NCI-H1436 treated with DMSO at 0.1 percent for 48 hours (cell line): Measurements from ENCODE around the gene WDR88.
A peak's percentile ranks its signal among the peaks of the same experiment; 100 is the strongest.
"Not testable (repeated sequence)": the region's sequence is repeated elsewhere in the genome, so short reads cannot be mapped to it uniquely, and the experiment has no call there.

Experiments used
- DNase-seq: peaks from one replicate; lab custom pipeline; 2025; lab: John Stamatoyannopoulos, UW

Gene WDR88

DNA sequence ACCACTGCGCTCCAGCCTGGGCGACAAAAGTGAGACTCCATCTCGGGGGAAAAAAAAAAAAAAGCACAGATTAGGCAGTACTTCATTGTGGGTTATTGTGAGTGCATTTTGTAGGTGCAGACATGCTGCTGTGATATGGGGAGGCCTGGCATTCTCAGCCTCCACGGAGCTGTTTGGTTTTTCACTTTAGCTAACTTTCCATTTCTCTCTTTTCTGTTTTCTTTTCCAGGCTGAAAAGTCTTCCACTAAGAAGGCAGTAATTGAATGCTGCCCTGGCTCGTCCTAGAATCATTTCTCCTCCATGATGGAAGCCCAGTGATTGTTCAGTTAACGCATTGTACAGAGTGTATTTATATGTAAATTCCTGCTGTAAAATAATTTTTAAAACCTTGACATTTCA is 2.0 kb upstream of the WDR88 start:
- DNase-seq = no peak

DNA sequence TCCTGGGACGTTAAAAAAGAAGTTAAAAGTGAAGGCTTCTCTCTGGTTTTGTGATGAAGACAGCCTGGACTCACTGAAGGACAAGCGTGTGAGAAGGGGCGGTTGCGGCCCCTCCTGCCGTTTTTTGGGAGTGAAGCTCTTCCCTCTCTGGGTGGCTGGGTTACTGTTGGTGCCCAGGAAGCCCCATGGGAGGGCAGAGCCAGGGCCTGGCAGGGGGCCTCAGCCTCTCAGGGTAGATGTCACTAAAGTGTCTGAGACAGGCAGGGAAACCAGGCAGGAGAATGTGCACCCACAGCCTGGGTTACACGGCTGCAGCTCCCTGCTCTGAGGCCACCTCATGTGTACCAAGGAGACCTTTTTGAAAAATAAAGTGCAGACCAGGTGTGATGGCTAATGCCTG is 1.5 kb upstream of the WDR88 start:
- no peak for DNase-seq

DNA sequence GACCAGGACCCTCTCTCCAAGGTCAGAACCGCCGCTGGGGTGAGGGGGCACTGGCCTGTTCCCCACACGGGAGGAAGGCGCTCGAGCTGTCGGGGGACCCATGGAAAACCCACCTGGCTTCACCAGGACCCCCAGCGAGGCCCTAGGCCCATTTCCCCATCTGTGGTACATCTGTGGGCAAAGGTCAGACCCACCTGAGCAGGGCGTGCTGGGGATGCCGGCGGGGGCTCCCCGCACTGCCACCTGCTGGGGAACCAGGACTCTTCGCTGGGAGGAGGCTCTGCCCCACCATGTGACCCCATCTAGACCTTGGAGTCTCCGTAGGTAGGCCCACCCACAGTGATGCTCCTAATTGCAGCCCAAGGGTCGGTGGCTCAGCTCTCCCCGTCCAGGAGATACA is 511 bp downstream of the WDR88 start:
- DNase-seq = no peak

DNA sequence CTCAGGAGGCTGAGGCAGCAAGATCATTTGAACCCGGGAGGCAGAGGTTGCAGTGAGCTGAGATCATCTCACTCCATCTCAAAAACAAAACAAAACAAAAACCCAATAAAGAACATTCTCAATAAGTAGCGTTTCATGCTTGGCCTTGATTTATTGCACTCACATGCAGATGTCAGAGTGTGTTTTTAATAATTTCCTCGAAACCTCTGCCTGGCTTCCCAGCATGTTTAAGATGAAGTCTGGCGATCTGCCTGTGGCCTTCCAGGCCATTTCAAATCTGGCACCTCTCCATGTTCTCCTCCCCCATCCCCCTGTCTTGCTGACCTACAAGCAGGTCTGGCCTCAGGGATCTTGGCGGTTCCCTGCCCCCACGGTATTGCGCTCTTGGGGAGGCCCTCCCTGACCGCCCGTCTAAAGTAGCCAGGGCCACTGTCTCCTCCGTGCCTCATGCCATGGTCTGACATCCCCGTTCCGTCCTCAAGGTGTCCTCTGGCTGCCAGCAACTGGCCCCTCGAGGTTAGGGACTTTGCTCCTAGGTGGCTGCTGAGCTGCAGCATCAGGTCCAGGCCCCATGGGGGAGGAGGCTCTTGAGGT is 1.6 kb downstream of the WDR88 start:
- no peak for DNase-seq

DNA sequence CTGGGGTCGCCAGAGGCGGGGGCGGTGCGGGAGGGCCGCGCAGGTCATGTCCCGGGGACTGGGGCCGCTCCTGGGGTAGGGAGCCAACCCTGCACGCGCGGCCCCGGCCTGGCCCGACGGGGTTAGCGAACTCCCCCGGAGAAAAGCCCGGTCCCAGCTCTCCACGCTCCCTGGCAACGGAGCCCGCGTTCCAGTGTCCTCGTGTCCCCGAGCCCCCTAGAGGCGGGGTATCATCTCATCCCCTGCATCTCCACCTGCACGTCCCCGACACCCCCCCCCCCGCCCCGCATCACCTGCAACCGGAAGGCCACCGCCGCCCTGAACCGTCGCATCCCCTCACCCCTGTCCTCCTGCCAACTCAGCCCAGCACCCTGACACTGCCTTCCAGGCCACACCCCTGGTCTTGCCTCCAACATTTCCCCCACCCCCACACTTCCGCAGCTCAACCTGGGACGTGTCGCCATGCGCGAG is 2.7 kb downstream of the WDR88 start:
- no peak for DNase-seq

DNA sequence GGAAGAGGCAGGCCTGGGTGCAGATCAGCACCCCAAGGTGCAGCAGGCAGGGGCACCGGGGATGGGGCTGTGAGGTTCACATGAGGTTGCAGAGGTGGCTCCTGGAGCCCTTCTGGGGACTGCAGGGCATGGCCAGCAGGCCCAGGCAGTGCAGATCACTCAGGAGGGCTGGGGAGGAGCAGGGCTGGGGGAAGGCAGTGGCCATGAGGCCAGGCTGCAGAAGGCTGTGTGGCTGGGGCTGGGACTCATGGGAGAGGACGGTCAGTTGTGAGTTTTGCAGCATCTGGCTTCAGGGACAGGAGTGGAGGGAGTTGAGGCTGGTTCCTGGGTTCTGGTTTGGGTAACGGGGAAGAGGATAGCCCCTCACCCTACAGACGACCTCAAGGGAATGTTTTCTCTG is 7.3 kb downstream of the WDR88 start:
- DNase-seq = no peak

DNA sequence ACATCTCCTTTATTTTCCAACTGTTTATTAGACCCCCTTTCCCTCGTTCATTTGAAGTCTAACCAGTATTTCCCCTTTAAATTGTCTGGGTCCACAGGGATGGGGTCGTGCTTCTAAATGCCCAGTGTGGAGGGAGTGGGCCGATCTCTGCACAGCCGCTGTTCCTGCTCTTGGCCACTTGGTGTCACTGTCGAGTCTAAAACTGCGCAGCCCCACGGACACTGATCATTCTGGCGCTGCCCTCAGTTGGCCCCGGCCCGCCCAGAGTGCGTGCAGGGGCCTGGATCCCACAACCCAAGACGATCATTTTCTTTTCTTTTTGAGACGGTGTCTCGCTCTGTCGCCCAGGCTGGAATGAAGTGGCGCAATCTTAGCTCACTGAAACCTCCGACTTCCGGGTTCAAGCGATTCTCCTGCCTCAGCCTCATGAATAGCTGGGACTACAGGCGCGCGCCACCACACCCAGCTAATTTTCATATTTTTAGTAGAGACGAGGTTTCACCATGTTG is 12.0 kb downstream of the WDR88 start:
- peak; percentile 2 for DNase-seq

DNA sequence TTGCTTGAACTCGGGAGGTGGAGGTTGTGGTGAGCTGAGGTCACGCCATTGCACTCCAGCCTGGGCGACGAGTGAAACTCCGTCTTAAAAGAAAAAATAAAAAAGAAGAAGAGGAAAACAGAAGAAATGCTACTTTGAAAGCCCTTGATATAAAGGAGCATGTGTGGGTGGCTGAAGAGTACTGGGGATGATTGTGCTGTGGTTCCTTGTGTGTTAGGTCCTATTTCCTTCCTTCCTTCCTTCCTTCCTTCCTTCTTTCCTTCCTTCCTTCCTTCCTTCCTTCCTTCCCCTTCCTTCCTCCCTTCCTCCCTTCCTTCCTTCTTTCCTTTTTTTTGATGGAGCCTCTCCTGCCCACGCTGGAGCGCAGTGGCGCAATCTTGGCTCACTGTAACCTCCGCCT is 14.3 kb downstream of the WDR88 start:
- DNase-seq = no peak

DNA sequence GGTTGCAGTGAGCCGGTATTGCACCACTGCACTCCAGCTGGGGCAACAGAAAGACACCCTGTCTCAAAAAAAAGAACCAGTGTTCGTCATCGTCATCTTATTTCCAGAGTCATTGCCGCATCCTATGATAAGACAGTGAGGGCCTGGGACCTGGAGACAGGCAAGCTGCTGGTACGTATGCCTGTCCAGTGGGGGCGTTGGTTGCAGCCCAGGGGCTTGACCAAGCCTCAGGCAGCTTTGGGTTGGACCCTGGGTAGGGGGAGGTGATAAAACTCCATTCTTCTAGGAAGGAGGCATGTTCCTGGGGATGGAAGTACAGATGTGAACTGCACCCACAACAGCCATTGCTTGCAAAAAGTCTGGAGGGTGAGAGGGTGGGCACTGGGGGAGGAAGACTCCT is 15.6 kb downstream of the WDR88 start:
- no peak for DNase-seq

DNA sequence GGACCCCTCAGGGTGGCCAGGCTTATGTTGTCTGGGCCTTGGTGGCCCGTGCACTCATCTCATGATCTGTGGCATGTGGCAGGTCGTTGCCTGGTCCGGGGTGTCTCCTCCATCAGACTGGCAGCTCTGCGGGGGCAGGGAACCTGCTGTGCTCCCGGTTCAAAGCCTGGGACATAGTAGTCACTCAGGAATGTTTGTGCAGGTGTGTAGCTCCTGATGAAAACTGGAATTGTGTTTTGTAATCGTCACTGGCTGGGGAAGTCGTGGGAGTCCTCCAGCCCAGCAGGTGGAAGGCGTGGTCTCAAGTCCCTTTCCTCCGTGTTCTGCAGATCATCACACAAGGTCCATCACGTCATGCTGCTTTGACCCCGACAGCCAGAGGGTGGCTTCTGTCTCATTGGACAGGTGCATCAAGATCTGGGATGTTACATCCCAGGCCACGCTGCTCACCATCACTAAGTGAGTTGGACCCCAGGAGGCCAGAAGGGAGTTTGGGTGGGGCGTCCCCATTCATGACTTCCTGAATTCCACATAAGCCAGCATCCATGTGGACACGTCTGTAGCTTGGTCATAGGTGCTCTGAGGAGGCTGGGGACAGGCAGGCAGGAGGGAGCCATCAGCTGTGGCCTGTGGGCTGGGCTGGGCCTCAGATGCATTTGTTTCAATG is 19.1 kb downstream of the WDR88 start:
- DNase-seq = no peak

DNA sequence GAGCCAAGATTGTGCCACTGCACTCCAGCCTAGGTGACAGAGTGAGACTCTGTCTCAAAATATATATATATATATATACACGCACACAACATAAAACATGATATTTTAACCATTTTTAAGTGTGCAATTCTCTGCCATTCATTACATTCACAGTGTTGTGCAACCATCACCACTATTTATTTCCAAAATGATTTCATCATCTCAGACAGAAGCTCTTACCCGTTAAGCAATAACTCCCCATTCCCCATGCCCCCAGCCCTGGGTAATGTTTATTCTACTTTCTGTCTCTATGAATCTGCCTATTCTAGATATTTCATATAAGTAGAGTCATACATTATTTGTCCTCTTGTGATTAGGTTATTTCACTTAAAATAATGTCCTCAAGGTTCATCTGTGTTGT is 20.3 kb downstream of the WDR88 start:
- no peak for DNase-seq

DNA sequence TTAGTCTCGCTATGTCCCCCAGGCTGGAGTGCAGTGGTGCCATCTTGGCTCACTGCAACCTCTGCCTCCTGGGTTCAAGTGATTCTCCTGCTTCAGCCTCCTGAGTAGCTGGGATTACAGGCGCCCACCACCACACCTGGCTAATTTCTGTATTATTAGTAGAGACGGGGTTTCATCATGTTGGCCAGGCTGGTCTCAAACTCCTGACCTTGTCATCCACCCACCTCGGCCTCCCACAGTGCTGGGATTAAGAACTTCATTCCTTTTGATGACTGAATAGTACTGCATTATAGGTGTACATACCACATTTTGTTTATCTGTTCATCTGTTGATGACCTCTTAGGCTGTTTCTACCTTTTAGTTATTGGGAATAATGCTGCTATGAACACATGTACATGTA is 20.7 kb downstream of the WDR88 start:
- DNase-seq = not testable (repeated sequence)

DNA sequence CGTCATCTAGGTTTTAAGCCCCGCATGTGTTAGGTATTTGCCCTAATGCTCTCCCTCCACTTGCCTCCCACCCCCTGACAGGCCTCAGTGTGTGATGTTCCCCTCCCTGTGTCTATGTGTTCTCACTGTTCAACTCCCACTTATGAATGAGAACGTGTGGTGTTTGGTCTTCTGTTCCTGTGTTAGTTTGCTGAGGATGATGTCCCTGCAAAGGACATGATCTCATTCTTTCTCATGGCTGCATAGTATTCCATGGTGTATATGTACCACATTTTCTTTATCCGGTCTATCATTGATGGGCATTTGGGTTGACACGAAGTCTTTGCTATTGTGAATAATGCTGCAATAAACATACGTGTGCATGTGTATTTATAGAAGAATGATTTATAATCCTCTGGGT is 22.4 kb downstream of the WDR88 start:
- DNase-seq = not testable (repeated sequence)

DNA sequence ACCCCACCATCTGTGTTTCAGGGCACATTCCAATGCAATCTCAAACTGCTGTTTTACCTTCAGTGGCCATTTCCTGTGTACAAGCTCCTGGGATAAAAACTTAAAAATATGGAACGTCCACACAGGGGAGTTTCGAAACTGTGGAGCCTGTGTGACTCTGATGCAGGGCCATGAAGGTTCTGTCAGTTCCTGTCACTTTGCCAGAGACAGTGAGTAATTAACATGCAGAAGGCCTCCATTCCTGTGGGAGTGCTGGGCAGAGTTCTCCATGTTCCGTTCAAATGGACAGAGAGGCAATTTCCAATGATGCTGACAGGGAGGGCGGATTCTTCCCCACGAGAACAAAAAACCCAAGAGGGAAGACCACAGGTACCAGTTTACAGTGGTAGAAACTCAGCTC is 24.4 kb downstream of the WDR88 start:
- DNase-seq = no peak

DNA sequence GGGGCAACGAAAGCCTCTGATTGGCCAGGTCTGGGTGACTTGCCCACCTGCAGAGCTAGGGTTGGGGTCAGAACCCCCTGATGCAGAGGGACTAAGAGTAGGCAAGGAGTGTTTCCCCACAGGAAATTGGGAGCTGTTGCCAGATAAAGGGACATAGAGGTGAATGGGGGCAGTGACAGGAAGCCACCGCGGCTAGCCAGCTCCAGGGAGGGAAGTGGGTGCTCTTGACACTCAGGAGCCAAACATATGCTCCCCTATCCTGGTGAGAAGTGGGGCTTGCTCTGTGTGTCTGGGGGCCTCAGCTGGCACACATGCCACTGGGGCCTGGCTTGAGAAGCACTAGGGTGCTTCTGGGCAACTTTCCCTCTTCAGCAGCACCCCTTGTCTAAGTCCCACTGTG is 26.0 kb downstream of the WDR88 start:
- DNase-seq = no peak

DNA sequence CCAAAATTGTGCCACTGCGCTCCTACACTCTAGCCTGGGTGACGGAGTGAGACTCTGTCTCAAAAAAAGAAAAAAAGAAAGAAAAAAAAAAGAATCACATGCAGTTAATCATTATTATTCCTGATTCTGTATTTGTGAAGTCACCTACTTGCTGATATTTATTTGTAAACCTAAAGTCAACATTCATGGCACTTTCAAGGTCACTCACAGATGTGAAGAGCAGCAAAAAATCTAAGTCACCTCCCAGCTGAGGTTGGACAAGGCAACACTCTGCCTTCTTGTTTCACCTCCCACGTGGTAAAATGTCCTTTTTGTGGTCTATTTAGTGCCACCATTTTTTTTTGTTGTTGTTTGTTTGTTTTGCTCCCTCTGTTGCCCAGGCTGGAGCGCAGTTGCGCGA is 26.5 kb downstream of the WDR88 start:
- DNase-seq = no peak

DNA sequence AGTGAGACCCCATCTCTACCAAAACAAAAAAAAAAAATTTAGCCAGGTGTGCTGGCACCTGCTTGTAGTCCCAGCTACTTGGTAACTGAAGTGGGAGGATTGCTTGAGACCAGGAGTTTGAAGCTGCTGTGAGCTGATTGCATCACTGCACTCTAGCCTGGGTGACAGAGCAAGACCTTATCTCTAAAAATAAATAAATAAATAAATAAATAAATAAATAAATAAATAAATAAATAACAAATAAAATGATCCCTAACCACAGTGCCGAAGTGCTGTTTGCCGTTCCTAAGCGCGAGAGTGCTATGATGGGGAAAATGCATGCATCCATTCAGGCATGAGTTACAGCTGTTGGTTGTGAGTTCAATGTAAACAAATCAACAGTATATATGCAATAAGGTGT is 27.2 kb downstream of the WDR88 start:
- no peak for DNase-seq

DNA sequence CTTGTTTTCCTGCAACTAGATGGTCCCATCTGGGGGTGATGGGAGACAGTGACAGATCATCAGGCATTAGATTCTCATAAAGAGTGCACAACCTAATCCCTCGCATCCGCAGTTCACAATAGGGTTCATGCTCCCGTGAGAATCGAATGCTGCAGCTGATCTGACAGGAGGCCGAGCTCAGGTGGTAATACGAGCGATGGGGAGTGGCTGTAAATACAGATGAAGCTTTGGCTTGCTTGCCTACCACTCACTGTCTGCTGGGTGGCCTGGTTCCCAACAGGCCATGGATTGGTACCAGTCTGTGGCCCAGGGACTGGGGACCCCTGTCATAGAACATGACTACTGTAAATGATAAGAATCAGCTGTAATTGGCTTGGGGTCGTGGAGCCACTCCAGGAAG is 28.0 kb downstream of the WDR88 start:
- DNase-seq = no peak

DNA sequence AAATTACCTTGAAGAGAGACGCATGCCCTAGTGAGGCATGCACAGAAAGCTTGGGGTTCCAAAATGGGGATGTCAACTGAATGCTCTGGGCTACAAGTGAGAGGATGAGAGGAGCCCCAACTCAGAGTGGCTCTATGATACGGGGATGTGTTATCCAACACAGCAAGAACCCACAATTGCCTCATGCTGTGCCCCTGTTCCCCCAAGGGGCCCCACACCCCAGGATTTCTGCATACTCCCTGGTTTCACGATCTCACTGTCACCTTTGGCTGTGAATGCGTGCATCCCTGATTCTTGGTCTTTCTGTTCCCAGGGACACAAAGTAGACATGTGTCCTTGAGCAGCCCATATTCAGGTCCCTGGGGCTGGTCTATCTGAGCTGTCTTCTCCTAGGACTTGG is 29.3 kb downstream of the WDR88 start:
- DNase-seq = no peak

DNA sequence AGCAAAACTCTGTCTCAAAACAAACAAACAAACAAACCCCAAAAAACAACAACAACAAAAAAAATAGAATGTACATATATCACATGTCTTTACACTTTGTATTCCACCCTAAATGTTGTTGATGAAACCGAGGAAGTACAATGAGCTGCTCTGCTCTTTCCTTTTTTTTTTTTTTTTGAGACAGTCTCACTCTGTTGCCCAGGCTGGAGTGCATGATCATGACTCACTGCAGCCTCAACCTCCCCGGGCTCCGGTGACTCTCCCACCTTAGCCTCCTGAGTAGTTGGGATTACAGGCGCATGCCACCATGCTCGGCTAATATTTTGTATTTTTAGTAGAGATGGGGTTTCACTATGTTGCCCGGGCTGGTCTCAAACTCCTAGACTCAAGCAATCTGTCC is 31.6 kb downstream of the WDR88 start:
- DNase-seq = no peak

DNA sequence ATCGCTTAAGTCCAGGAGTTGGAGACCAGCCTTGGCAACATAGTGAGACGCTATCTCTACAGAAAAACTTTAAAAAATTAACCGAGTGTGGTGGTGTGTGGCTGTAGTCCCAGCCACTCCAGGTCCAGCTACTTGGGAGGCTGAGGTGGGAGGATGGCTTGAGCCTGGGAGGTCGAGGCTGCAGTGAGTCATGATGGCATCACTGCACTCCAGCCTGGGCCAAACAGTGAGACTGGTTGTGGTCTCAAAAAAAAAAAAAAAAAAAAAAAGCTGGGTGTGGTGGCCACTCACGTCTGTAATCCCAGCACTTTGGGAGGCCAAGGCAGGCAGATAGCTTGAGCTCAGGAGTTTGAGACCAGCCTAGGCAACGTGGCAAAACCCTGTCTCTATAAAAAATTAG is 34.1 kb downstream of the WDR88 start:
- DNase-seq = not testable (repeated sequence)

DNA sequence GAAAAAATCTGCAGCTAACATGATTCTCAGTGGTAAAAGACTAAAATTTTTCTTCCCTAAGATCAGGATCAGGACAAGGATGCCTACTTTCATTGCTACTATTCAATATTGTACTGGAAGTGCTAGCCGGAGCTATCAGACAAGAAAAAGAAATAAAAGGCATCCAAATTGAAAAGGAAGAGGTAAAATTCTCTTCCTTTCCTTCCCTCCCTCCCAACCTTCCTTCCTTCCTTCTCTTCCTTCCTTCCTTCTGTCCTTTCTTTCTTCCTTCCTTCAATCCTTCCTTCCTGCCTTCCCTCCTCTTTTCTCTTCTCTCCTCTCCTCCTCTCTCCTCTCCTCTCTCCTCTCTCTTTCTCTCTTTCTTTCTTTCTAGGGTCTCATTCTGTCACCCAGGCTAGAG is 35.5 kb downstream of the WDR88 start:
- DNase-seq = no peak

DNA sequence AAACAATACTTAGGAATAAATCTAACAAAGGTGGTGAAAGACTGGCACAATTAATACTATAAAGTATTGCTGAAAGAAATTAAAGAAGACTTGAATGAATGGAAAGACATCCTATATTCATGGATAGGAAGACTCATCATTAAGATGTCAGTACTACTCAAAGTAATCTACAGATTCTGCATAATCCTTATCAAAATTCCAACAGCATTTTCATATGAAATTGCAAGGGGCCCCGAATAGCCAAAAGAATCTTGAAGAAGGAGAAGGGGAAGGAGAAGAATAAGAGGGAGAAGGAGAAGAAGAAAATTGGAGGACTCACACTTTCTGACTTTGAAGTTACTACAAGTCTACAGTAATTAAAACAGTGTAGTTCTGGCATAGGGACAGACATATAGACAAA is 36.6 kb downstream of the WDR88 start:
- no peak for DNase-seq

DNA sequence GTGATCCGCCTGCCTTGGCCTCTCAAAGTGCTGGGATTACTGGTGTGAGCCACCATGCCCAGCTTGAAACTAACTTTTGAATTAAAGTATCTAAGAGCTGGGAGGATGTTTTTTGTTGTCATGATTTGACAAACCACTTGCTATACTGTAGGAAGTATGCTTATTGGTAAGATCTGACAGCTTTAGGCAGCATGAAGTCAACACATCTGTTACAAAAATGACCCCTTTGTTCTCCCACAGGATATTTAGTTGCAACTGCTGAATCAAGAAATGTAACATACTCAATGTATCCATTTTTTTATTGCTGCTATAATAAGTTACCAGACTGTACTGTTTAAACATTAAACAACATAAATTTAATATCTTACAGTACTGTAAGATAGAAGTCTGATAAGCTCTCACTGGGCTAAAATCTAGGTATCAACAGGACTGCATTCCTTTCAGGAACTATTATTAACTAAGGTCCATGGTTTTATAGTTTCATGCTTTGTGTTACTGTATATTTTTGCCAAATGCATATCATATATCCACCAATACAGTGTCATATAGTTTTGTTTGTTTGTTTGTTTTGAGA is 39.4 kb downstream of the WDR88 start:
- DNase-seq = no peak
